Measurements from ENCODE around the gene KIF13A.

DNA sequence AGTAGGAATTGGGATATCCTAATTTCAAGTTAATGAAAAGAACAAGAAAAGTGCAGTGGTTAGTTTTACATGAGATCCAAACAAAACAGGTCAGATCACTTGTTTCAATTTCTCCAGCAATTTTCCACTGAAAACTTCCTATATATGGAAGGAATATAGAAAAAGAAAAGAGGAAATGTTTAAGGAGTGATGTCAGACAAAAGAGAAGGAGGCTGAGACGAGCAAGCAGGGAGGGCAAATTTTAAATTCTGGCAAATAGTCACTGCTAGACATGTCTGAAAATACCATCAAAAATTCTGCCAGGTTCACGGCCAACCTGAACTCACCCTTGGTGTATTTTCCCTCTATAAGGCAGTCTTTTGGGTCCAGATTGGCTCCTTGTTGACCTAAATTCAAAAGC, 271.2 kb downstream of the KIF13A start:
- TF ChIP-seq, protein P1, sequence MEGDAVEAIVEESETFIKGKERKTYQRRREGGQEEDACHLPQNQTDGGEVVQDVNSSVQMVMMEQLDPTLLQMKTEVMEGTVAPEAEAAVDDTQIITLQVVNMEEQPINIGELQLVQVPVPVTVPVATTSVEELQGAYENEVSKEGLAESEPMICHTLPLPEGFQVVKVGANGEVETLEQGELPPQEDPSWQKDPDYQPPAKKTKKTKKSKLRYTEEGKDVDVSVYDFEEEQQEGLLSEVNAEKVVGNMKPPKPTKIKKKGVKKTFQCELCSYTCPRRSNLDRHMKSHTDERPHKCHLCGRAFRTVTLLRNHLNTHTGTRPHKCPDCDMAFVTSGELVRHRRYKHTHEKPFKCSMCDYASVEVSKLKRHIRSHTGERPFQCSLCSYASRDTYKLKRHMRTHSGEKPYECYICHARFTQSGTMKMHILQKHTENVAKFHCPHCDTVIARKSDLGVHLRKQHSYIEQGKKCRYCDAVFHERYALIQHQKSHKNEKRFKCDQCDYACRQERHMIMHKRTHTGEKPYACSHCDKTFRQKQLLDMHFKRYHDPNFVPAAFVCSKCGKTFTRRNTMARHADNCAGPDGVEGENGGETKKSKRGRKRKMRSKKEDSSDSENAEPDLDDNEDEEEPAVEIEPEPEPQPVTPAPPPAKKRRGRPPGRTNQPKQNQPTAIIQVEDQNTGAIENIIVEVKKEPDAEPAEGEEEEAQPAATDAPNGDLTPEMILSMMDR (IDR thresholded peaks at IDR 0.05): no peak
- TF ChIP-seq POLR2A (IDR thresholded peaks at IDR 0.05): no peak
